GM21528 (cell line): ENCODE measurements around the gene KCNQ2.

ENCODE experiments used
- ATAC-seq: cut with Tn5 transposase; IDR thresholded peaks from one replicate; pipeline ENCODE4 v1.9.1; 2021; ENCODE audit warnings: mild to moderate bottlenecking, moderate library complexity; ENCODE audit not compliant: unreplicated experiment, low FRiP score

KCNQ2 gene

DNA sequence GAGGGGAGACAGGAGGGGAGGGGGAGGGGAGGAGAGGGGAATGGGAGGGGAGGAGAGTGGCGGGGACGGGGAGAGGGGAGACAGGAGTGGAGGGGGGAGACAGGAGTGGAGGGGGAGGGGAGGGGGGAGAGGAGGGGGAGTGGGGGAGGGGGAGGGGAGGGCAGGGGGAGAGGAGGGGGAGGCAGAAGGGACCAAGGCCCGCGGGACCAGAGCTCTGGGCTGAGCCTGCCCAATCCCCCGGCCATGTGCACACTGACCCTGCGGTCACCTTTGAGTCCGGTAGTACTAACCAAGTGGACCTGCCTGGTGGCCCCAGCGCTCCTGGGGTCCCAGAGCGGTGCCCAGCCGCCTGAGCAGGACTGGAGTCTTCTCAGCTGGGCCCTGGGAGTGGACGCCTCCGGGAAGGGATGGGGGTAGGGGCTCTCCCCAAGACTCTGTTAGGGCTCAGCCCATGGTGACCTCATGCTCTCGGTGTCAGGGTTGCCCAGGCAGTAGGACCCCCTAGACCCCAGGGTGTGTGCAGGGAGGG is 471 bp upstream of the KCNQ2 start:
- no peak for ATAC-seq

DNA sequence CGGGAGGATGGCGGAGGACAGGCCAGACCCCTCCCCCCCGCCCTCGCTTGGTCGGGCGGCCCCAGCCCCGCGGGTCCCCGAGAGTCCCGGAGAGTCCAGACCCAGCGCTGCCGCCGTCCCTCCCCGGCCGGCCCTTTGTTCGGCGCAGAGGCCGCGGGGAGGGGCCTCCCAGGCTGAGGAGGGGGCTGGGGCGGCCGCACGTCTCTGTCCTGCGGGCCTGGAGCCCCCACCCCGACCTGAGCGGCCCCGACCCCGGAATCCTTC is 806 bp downstream of the KCNQ2 start:
- no peak for ATAC-seq

- ATAC-seq, result no peak
These were observed 1.3 kb downstream of the KCNQ2 start for GRCh38 chr20:63471002-63471716.

- no peak for ATAC-seq
These were observed 2.0 kb downstream of the KCNQ2 start for GRCh38 chr20:63470410-63470809.

- ATAC-seq, result no peak
These were observed 2.7 kb downstream of the KCNQ2 start for GRCh38 chr20:63469713-63470101.

- ATAC-seq, result no peak
These were observed 3.3 kb downstream of the KCNQ2 start for GRCh38 chr20:63469019-63469712.

GRCh38 chr20:63468421-63468820 is 4.0 kb downstream of the KCNQ2 start:
- no peak for ATAC-seq

DNA sequence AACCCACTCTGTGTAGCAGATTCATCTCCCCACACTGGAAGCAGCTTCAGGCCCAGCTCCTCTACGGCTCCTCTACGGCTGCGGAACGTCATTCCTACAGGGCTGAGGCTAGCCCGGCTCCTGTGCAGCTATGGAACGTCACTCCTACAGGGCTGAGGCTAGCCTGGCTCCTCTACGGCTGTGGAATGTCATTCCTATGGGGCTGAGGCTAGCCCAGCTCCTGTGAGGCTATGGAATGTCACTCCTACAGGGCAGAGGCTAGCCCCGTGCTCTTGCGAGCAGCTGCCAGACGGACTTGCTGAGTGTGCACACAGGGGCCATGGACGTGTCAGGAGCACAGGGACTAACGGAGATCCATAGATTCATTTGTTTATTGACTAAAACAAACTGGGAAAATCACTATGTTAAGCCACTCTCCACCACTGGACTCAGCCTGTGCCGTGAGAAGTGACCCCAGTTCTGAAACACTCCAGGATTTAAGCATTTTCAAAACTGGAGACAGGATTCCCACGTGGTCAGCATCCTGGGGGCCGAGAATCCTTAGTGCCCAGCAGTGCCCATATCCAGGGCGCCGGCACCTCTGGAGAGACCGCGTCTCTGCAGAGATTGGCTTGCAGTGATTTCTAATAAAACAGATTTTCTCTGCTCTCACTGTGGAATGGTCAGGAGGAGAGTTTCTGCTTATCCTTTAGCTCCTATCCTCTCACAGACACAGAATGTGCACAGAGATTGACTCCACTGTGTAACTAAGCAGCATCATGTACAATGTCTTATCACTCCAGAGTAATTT is 5.0 kb downstream of the KCNQ2 start:
- no peak for ATAC-seq

- ATAC-seq, result no peak
These were observed 5.6 kb downstream of the KCNQ2 start for GRCh38 chr20:63466861-63467260.

DNA sequence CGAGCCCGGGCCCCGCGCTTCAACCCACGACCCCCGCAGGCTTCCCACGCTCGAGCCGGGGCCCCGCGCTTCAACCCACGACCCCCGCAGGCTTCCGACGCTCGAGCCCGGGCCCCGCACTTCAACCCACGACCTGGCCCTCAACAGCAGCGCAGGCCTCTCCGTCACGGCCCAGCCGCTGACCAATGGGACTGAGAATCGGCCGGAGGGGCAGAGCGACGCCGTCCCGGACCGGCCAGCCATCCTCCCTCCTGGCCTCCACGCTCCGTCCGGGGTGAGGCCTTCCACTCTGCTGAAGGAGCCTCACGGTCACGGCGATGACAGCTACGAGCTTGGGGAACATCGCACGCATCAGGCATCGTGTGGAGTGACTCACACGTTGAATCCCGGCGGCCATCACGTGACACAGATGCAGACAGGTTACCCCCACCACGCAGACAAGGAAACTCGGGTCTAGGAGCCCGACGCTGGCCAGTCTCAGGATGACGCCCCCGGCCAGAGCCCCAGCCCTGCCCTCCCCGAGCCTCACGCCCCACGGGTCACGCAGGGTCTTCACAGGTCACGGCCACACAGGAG is 6.1 kb downstream of the KCNQ2 start:
- ATAC-seq, result no peak

GRCh38 chr20:63465380-63466249 is 6.8 kb downstream of the KCNQ2 start:
- ATAC-seq, result no peak

DNA sequence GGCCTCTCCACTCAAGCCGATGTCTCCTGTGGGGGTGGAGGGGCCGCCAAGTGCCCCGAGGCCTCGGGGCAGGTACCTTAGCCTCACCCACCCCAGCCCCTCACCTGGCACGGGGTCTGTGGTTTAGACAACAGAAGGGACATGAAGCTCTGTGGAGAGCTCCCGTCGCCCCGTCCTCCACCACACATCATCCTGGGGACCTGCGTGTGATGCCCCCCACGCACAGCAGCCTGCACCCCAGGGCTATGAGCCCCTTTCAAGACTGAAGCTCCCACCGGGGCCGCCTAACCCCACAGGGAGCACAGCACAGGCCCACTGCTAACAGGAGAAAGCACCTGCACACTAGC is 8.2 kb downstream of the KCNQ2 start:
- ATAC-seq, result no peak

GRCh38 chr20:63463400-63464288 is 8.8 kb downstream of the KCNQ2 start:
- no peak for ATAC-seq

- ATAC-seq, result no peak
These were observed 10.2 kb downstream of the KCNQ2 start for GRCh38 chr20:63462244-63462643.

- ATAC-seq, result no peak
These were observed 11.2 kb downstream of the KCNQ2 start for GRCh38 chr20:63461104-63461763.

GRCh38 chr20:63459070-63459380 is 13.4 kb downstream of the KCNQ2 start:
- no peak for ATAC-seq

DNA sequence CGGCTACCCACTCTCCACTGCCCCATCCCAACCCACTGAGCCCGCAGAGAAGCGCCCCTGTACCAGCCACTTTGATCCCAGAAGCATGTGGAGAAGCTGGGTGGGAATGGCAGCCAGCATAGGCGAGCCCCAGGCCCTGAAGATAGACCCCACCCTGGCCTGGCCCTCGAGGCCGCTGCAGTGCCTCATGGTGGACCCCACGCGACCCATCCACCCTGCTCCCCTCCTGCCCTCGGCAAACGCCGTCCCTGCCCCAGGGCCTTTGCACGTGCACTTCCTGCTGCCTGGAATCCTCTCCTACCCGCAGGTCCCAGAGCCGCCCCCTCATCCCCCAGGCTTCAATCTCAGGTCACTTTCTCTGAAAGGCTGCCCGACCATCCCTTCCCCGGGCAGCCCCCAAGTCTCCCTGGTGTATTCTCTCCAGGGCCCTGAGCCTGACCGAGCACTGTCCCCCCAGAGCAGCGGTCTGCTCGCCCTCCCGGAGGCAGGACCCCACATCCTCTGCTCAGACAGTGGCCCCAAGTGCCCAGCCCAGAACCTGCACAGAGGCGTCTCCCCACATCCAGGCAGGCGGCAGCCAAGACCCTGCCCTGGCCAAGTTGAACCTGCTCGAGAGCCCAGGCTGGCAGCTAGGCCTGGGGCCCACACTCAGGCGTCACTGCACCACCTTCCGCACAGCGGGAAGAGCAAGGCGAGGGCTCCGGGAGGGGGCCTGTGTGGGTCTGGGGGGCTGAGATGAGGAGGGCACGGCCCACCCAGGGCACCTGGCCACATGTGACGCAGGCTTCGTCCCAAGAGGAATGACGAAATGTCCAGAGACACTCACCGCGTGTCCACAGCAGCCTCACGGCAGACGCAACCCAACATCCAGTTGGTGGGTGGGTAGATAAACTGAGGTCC is 14.0 kb downstream of the KCNQ2 start:
- no peak for ATAC-seq

- no peak for ATAC-seq
These were observed 14.7 kb downstream of the KCNQ2 start for GRCh38 chr20:63457737-63458136.
